MM.1S (cell line): ENCODE measurements around the gene UCMA.

Source experiments
- DNase-seq: peaks from one replicate; pipeline ENCODE4 v3.0.0-alpha.2; 2015
- H2AFZ ChIP-seq: fragments of 300-600 bp; sonication (generic); 2 replicates; pipeline ENCODE4 v1.6.0; 2016; ENCODE audit warnings: antibody characterized with exemption, low read length
- H3F3A ChIP-seq: fragments of 300-600 bp; sonication (generic); 2 replicates; pipeline ENCODE4 v1.6.1; 2016; ENCODE audit warnings: mild to moderate bottlenecking, antibody characterized with exemption, low read length, moderate library complexity, mixed read lengths; ENCODE audit not compliant: insufficient read depth
- H3K27ac ChIP-seq: fragments of 300-600 bp; sonication (generic); 2 replicates; pipeline ENCODE4 v1.5.1; 2016; ENCODE audit warnings: mild to moderate bottlenecking, low read length
- H3K27me3 ChIP-seq: fragments of 300-600 bp; sonication (generic); replicated peaks from 2 replicates; pipeline ENCODE4 v1.6.0; 2016; ENCODE audit warnings: low read length; ENCODE audit not compliant: insufficient read depth
- H3K36me3 ChIP-seq: fragments of 300-600 bp; sonication (generic); replicated peaks from 2 replicates; pipeline ENCODE4 v1.6.1; 2016; ENCODE audit warnings: mild to moderate bottlenecking, low read length, mixed read lengths; ENCODE audit not compliant: insufficient read depth
- H3K4me1 ChIP-seq: fragments of 300-600 bp; sonication (generic); 2 replicates; pipeline ENCODE4 v1.6.1; 2016; ENCODE audit warnings: low read length, mixed read lengths
- H3K4me2 ChIP-seq: fragments of 300-600 bp; sonication (generic); 2 replicates; pipeline ENCODE4 v1.6.0; 2016; ENCODE audit warnings: low read depth, low read length
- H3K4me3 ChIP-seq: fragments of 300-600 bp; sonication (generic); 2 replicates; pipeline ENCODE4 v1.5.1; 2016; ENCODE audit warnings: low read length, mixed read lengths
- H3K79me2 ChIP-seq: fragments of 300-600 bp; sonication (generic); 2 replicates; pipeline ENCODE4 v1.6.1; 2016; ENCODE audit warnings: mixed run types, low read length, mixed read lengths
- H3K9ac ChIP-seq: fragments of 300-600 bp; sonication (generic); 2 replicates; pipeline ENCODE4 v1.6.1; 2016; ENCODE audit warnings: low read length, mixed read lengths
- H3K9me2 ChIP-seq: fragments of 300-600 bp; sonication (generic); replicated peaks from 2 replicates; pipeline ENCODE4 v1.6.1; 2016; ENCODE audit warnings: mild to moderate bottlenecking, low read length, mixed read lengths; ENCODE audit not compliant: insufficient read depth
- H3K9me3 ChIP-seq: fragments of 300-600 bp; sonication (generic); replicated peaks from 2 replicates; pipeline ENCODE4 v1.6.1; 2016; ENCODE audit warnings: mild to moderate bottlenecking, low read length, mixed read lengths; ENCODE audit not compliant: insufficient read depth
- H4K20me1 ChIP-seq: fragments of 300-600 bp; sonication (generic); 2 replicates; pipeline ENCODE4 v1.6.1; 2016; ENCODE audit warnings: mild to moderate bottlenecking, low read length, moderate library complexity, mixed read lengths; ENCODE audit not compliant: insufficient read depth
- EZH2 ChIP-seq: fragments of 300-600 bp; sonication (generic); optimal IDR thresholded peaks from 2 replicates; pipeline ENCODE3; 2017; ENCODE audit warnings: low read depth, mild to moderate bottlenecking, antibody characterized with exemption, low read length, mixed read lengths
- EZH2phosphoT487 ChIP-seq: fragments of 300-600 bp; sonication (generic); IDR thresholded peaks from 2 replicates; pipeline ENCODE4 v1.6.1; 2018; ENCODE audit warnings: antibody characterized with exemption, low read length
- TF ChIP-seq, protein P1 (sequence below): fragments of 300-600 bp; sonication (generic); IDR thresholded peaks from 2 replicates; pipeline ENCODE4 v1.5.1; 2016; ENCODE audit warnings: antibody characterized with exemption, low read length, mixed read lengths

The UCMA gene

DNA sequence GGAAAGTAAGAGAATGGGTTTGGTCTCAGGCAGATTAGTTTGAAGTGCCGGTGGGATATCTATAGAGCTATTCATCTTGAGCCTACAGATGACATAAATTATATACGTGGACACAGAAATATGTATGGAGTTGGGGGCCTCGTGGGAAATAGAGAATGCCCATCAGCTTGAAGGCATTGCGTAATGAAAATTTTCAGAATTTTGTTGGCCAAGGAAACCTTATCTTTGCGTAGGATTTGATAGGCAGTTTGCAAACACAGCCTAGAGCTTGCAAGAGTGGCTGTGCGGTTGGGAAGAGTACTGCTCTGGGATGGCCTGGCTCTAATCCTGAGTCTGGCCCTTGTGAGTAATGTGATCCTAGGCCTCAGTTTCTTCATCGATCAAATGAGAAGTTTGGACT, 40.5 kb downstream of the UCMA start:
- no peaks in the 10 kb centered on the region for H3K79me2 ChIP-seq
- H3K9me2 ChIP-seq = no peaks in the 10 kb centered on the region
- no peak overlapping the region for H2AFZ ChIP-seq
- H4K20me1 ChIP-seq = no peaks in the 10 kb centered on the region
- H3K9me3 ChIP-seq = no peaks in the 10 kb centered on the region
- no peak for DNase-seq
- no peaks in the 10 kb centered on the region for H3K27me3 ChIP-seq
- H3K4me1 ChIP-seq = no peaks in the 10 kb centered on the region
- H3K36me3 ChIP-seq = no peaks in the 10 kb centered on the region; the same call in 1 of the 2 replicates
- no peak for TF ChIP-seq EZH2
- no peak for TF ChIP-seq EZH2phosphoT487
- TF ChIP-seq, protein P1, sequence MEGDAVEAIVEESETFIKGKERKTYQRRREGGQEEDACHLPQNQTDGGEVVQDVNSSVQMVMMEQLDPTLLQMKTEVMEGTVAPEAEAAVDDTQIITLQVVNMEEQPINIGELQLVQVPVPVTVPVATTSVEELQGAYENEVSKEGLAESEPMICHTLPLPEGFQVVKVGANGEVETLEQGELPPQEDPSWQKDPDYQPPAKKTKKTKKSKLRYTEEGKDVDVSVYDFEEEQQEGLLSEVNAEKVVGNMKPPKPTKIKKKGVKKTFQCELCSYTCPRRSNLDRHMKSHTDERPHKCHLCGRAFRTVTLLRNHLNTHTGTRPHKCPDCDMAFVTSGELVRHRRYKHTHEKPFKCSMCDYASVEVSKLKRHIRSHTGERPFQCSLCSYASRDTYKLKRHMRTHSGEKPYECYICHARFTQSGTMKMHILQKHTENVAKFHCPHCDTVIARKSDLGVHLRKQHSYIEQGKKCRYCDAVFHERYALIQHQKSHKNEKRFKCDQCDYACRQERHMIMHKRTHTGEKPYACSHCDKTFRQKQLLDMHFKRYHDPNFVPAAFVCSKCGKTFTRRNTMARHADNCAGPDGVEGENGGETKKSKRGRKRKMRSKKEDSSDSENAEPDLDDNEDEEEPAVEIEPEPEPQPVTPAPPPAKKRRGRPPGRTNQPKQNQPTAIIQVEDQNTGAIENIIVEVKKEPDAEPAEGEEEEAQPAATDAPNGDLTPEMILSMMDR = no peak
- no peaks in the 10 kb centered on the region for H3F3A ChIP-seq
- H3K4me3 ChIP-seq = no peak overlapping the region
- H3K9ac ChIP-seq = no peak overlapping the region
- no peak overlapping the region for H3K27ac ChIP-seq
- H3K4me2 ChIP-seq = no peak overlapping the region

DNA sequence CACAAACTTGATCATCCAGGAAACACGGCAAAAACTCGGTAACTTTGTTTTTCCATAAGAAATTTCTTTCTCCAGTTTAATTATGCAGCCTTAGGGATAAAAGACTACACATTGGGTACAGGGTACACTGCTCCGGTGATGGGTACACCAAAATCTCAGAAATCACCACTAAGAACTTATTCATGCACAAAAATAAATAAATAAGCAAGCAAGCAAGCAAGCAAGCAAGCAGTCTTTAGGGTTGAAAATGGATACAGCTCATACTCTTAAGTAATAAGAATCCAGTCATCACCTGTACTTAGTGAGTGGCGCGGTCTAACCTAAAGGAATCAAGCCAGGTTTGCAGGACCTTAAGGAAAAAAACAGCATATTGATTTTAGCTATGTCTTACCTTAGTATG, 42.8 kb downstream of the UCMA start:
- no peak overlapping the region for H3K27ac ChIP-seq
- no peaks in the 10 kb centered on the region for H4K20me1 ChIP-seq
- H3K27me3 ChIP-seq = no peaks in the 10 kb centered on the region
- no peaks in the 10 kb centered on the region for H3K9me2 ChIP-seq
- H3K79me2 ChIP-seq = no peaks in the 10 kb centered on the region
- no peaks in the 10 kb centered on the region for H3K9me3 ChIP-seq
- H3K36me3 ChIP-seq = no peaks in the 10 kb centered on the region; the same call in 1 of the 2 replicates
- no peaks in the 10 kb centered on the region for H3F3A ChIP-seq
- no peak for DNase-seq
- TF ChIP-seq, protein P1 = no peak
- TF ChIP-seq EZH2phosphoT487 = no peak
- TF ChIP-seq EZH2 = no peak
- H2AFZ ChIP-seq = no peak overlapping the region
- no peak overlapping the region for H3K4me2 ChIP-seq
- H3K9ac ChIP-seq = no peak overlapping the region
- no peak overlapping the region for H3K4me3 ChIP-seq
- H3K4me1 ChIP-seq = no peaks in the 10 kb centered on the region

DNA sequence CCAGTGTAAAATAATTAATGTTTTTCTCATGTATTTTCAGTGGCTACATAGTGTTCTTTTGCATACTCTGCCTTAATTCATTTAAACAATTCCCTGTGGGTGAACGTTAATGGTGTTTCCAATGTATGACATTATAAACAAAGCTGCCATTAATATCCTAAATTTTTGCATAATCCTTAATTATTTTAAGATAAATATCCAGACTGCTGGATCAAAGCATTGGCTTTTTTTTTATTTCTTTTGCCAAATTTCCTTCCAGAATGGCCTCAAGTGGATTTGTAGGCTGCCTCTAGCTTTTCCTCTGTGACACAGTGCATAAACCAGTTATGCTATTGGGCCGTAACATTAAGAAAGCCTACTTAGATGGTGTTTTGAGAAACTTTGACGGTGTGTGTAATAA, 43.4 kb downstream of the UCMA start:
- Histone ChIP-seq H3K4me2 (no peak overlapping the region), H3K4me3 (no peak overlapping the region), H3K4me1 (no peaks in the 10 kb centered on the region), H3F3A (no peaks in the 10 kb centered on the region), H3K9me3 (no peaks in the 10 kb centered on the region), H3K36me3 (no peaks in the 10 kb centered on the region; the same call in 1 of the 2 replicates), H3K9me2 (no peaks in the 10 kb centered on the region), H3K27ac (no peak overlapping the region), H3K79me2 (no peaks in the 10 kb centered on the region), H3K27me3 (no peaks in the 10 kb centered on the region), H3K9ac (no peak overlapping the region), H2AFZ (no peak overlapping the region), H4K20me1 (no peaks in the 10 kb centered on the region)
- DNase-seq = no peak
- no peak for TF ChIP-seq EZH2
- TF ChIP-seq, protein P1 = no peak
- TF ChIP-seq EZH2phosphoT487 = no peak
